Cardiac muscle cell (in vitro differentiated cells and primary cell): ENCODE measurements around the gene SPATA18. TPM values are rescaled to one million over a fixed set of nuclear protein-coding genes. Genes with fewer than 3 reads are reported as not detected.

Source experiments
- DNase-seq, 2 donors: peaks; one replicate each; pipeline versions ENCODE4 v3.0.0 to v3.0.0-alpha.2; 2010 to 2017; ENCODE audit warnings: low read depth in 1 of 2, low spot score in 1 of 2
- H3K27ac ChIP-seq: fragments of 200-600 bp; sonication (generic); 2 replicates; pipeline ENCODE4 v1.5.1; 2016
- H3K27me3 ChIP-seq: fragments of 200-600 bp; sonication (generic); 2 replicates; pipeline ENCODE4 v1.6.0; 2016; ENCODE audit warnings: control low read depth
- H3K36me3 ChIP-seq: fragments of 200-600 bp; sonication (generic); 2 replicates; pipeline ENCODE4 v1.5.1; 2016; ENCODE audit warnings: control low read depth
- H3K4me1 ChIP-seq: fragments of 200-600 bp; sonication (generic); 2 replicates; pipeline ENCODE4 v1.8.1; 2017; ENCODE audit warnings: low read depth, mild to moderate bottlenecking, mixed run types
- H3K4me3 ChIP-seq: fragments of 200-600 bp; sonication (generic); 2 replicates; pipeline ENCODE4 v1.5.1; 2016; ENCODE audit warnings: mild to moderate bottlenecking
- H3K9me3 ChIP-seq: fragments of 200-600 bp; sonication (generic); 2 replicates; pipeline ENCODE4 v1.5.1; 2017; ENCODE audit warnings: low read depth, mild to moderate bottlenecking, control low read depth
- CTCF ChIP-seq: IDR thresholded peaks from 2 replicates; pipeline ENCODE4 v1.5.1; 2012; ENCODE audit warnings: low read depth, mild to moderate bottlenecking, low read length
- polyA plus RNA-seq: library from polyadenylated mRNA; unstranded; fragments of >200 nt; fragmentation: Nextera tagmentation; extraction: Ambion mirVana; gene quantifications from 2 replicates; pipeline ENCODE4 v1.2.1, GENCODE V29; 2016
- total RNA-seq: library from RNA; depleted of rRNA; stranded (reverse); fragments of >200 nt; gene quantifications from 2 replicates; pipeline ENCODE4 v1.2.3, GENCODE V29; 2016

SPATA18 gene, protein sequence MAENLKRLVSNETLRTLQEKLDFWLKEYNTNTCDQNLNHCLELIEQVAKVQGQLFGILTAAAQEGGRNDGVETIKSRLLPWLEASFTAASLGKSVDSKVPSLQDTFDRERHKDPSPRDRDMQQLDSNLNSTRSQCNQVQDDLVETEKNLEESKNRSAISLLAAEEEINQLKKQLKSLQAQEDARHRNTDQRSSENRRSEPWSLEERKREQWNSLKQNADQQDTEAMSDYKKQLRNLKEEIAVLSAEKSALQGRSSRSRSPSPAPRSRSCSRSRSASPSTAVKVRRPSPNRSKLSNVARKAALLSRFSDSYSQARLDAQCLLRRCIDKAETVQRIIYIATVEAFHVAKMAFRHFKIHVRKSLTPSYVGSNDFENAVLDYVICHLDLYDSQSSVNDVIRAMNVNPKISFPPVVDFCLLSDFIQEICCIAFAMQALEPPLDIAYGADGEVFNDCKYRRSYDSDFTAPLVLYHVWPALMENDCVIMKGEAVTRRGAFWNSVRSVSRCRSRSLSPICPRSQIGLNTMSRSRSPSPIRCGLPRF
- total RNA-seq (13.6 and 17.2 TPM in 2 replicates), polyA plus RNA-seq (5.5 and 8.0 TPM in 2 replicates)

GRCh38 chr4:52051213-52051614 lies at the start of gene SPATA18:
Gene SPATA18 (plus strand): TSS chr4:52051304. CDS start chr4:52051705, 401 bp downstream.
- Histone ChIP-seq H3K9me3 (no peaks in the 10 kb centered on the region), H3K4me3 (peak within 1 kb of the TSS; percentile 65), H3K27me3 (peaks cover 21% of the 10 kb centered on the region), H3K27ac (peak within 1 kb of the TSS; percentile 74), H3K4me1 (peaks cover 16% of the 10 kb centered on the region), H3K36me3 (no peaks in the 10 kb centered on the region)
- TF ChIP-seq CTCF = no peak
- DNase-seq = peak; percentile 25 to 43

- peak in 1 of 2 donors; percentile 20 for DNase-seq
- H3K9me3 ChIP-seq = no peaks in the 10 kb centered on the region
These were observed 49.5 kb upstream of the SPATA18 start for GRCh38 chr4:52001616-52002015.

GRCh38 chr4:52004414-52004813 lies 46.7 kb upstream of the SPATA18 start:
- Histone ChIP-seq H3K27ac (no peak overlapping the region), H3K4me1 (no peaks in the 10 kb centered on the region), H3K9me3 (no peaks in the 10 kb centered on the region), H3K27me3 (no peaks in the 10 kb centered on the region), H3K36me3 (no peaks in the 10 kb centered on the region), H3K4me3 (no peak overlapping the region)
- no peak for DNase-seq
- no peak for TF ChIP-seq CTCF

More at GRCh38 chr4:52001616-52002015, 49.5 kb upstream of the SPATA18 start:
- Histone ChIP-seq H3K4me3 (no peak overlapping the region), H3K36me3 (no peaks in the 10 kb centered on the region), H3K27me3 (no peaks in the 10 kb centered on the region), H3K27ac (no peak overlapping the region), H3K4me1 (no peaks in the 10 kb centered on the region)
- no peak for TF ChIP-seq CTCF

DNA sequence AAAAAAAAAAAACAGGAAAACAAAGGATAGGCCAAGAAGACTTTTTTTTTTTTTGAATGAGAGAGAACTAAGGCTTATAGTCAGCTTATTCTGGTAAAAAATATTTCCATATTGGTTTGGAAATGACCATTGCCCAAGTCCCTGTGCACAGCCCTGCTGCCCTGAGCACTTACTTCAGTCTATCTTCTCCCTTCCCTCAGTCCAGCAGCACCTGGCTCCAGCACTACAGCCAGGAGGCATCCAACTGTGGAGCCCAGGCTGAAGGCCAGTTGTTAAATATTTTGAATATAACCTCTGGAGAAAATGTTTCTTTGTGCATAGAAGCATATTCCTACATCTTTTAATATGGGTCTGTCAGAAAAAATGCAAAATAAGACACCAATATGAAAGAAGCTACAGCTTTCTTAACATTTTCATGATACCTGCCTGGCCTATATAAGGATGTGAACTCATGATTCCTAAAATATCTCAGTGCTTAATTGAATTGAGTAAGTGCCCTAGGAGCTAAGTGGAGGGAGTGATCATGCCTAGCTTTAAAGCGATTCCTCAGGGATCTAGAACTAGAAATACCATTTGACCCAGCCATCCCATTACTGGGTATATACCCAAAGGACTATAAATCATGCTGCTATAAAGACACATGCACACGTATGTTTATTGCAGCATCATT lies 45.4 kb upstream of the SPATA18 start:
- no peaks in the 10 kb centered on the region for H3K9me3 ChIP-seq
- no peak for DNase-seq
- H3K4me1 ChIP-seq = no peaks in the 10 kb centered on the region
- H3K36me3 ChIP-seq = no peaks in the 10 kb centered on the region
- H3K4me3 ChIP-seq = no peak overlapping the region
- H3K27me3 ChIP-seq = no peaks in the 10 kb centered on the region
- no peak overlapping the region for H3K27ac ChIP-seq
- no peak for TF ChIP-seq CTCF

GRCh38 chr4:52006887-52007286 lies 44.2 kb upstream of the SPATA18 start:
- H3K36me3 ChIP-seq = no peaks in the 10 kb centered on the region
- H3K27me3 ChIP-seq = no peaks in the 10 kb centered on the region
- no peak overlapping the region for H3K27ac ChIP-seq
- no peak for TF ChIP-seq CTCF
- no peaks in the 10 kb centered on the region for H3K4me1 ChIP-seq
- DNase-seq = no peak
- H3K4me3 ChIP-seq = no peak overlapping the region
- H3K9me3 ChIP-seq = no peaks in the 10 kb centered on the region
